ENCODE data around the gene KIAA1671. TPM values are rescaled to one million over a fixed set of nuclear protein-coding genes. Genes with fewer than 3 reads are reported as not detected.
"Not testable (repeated sequence)": the region's sequence is repeated elsewhere in the genome, so short reads cannot be mapped to it uniquely, and the experiment has no call there.

The KIAA1671 gene
- total and polyA plus RNA-seq, 2 of the 4 experiments (the other 2 are of a cell fraction) = 0.02 TPM; not detected in 1

- H3K27me3 ChIP-seq (ENCODE audit: control insufficient read depth, insufficient read depth, low read length) = peaks cover 2% of the 10 kb centered on the region; the same call in 1 of the 2 replicates
- no peak overlapping the region for H3K27ac ChIP-seq (ENCODE audit: insufficient read depth, low read length)
- POLR2A ChIA-PET (ENCODE audit: unreplicated experiment) = no interaction called here
- no peak overlapping the region for H3K9ac ChIP-seq (ENCODE audit: low read depth, low read length)
- no peak overlapping the region for H3K18ac ChIP-seq (ENCODE audit: low read depth, low read length)
- CTCF ChIA-PET = no interaction called here
- H3K4me3 ChIP-seq (ENCODE audit: insufficient read depth, low read depth, low read length) = no peak overlapping the region
- no peaks in the 10 kb centered on the region for H3K36me3 ChIP-seq (ENCODE audit: control insufficient read depth, insufficient read depth, low read length)
- H3K14ac ChIP-seq (replicated peaks; ENCODE audit: low read depth, low read length) = no peak overlapping the region
- H2BK5ac ChIP-seq (ENCODE audit: low read depth, low read length, poor library complexity, severe bottlenecking) = no peak overlapping the region
- no peak overlapping the region for H2BK15ac ChIP-seq (ENCODE audit: low read depth, low read length)
- H4K91ac ChIP-seq (ENCODE audit: insufficient read depth, low read depth, low read length) = no peak overlapping the region
- no peak overlapping the region for H2AK5ac ChIP-seq (ENCODE audit: low read depth, low read length)
- no peak overlapping the region for H2BK120ac ChIP-seq (ENCODE audit: low read depth, low read length)
- H4K8ac ChIP-seq (ENCODE audit: low read depth in 2 of 2, low read length in 2 of 2) = no peak overlapping the region
- ATAC-seq (ENCODE audit: low read depth) = no peak
- no peak for DNase-seq
- no peak overlapping the region for H3K23ac ChIP-seq (ENCODE audit: low read depth, low read length)
- no CpG with 5 or more reads among the region's 9 CpGs for WGBS, 2 experiments (ENCODE audit: extremely low coverage in 2 of 2, insufficient read length in 1 of 2)
- no TSS peak for BruUV-seq (replicated peaks)
- H2AFZ ChIP-seq (replicated peaks; ENCODE audit: low read length, poor library complexity) = no peak overlapping the region
- no peak overlapping the region for H3K4ac ChIP-seq (ENCODE audit: low read depth, low read length)
- no peaks in the 10 kb centered on the region for H3K4me1 ChIP-seq (ENCODE audit: control insufficient read depth, insufficient read depth, low read length)
- TF ChIP-seq BHLHE40 (IDR thresholded peaks at IDR 0.05; ENCODE audit: low read depth, low read length) (no peak), MAZ (IDR thresholded peaks at IDR 0.05; ENCODE audit: borderline replicate concordance, low read depth, low read length) (no peak), ELK1 (IDR thresholded peaks at IDR 0.05; ENCODE audit: borderline replicate concordance, low read depth, low read length) (no peak), RAD21 (IDR thresholded peaks at IDR 0.05; ENCODE audit: low read length) (no peak), MAFK (IDR thresholded peaks at IDR 0.05; ENCODE audit: low read depth, low read length) (no peak)
- no peaks in the 10 kb centered on the region for H3K79me1 ChIP-seq (ENCODE audit: low read depth in 1 of 2, low read length in 2 of 2)
- H4K5ac ChIP-seq (ENCODE audit: low read depth, low read length) = no peak overlapping the region
- no peaks in the 10 kb centered on the region for H4K20me1 ChIP-seq (ENCODE audit: insufficient read depth, low read length)
- H2BK20ac ChIP-seq (ENCODE audit: low read depth, low read length) = no peak overlapping the region
- intact Hi-C loops (cut with micrococcal nuclease) = no loop called here
- no peaks in the 10 kb centered on the region for H3K9me1 ChIP-seq (ENCODE audit: insufficient read depth, low read length)
- in situ Hi-C loops (cut with MboI; ENCODE audit: low sequenced_read_pairs) = no loop called here
- H3K4me2 ChIP-seq (ENCODE audit: low read depth, low read length) = no peak overlapping the region
- dilution Hi-C loops (cut with HindIII; ENCODE audit: low sequenced_read_pairs, unreplicated experiment) = no loop called here
- H3K56ac ChIP-seq (ENCODE audit: extremely low read depth, insufficient read depth, low read length) = no peak overlapping the region
- peaks cover 6% of the 10 kb centered on the region for H3K9me3 ChIP-seq (ENCODE audit: control insufficient read depth, insufficient read depth, low read length)
- H2AK9ac ChIP-seq (replicated peaks; ENCODE audit: low read depth, low read length, poor library complexity) = no peak overlapping the region
These were observed 225.4 kb downstream of the KIAA1671 start for GRCh38 chr22:25177895-25178294.

GRCh38 chr22:25178348-25178747 lies 225.8 kb downstream of the KIAA1671 start:
- dilution Hi-C loops (cut with HindIII; ENCODE audit: low sequenced_read_pairs, unreplicated experiment); intact Hi-C loops (cut with micrococcal nuclease): not testable (repeated sequence)

More at GRCh38 chr22:25178348-25178747, 225.8 kb downstream of the KIAA1671 start:
- in situ Hi-C loops (cut with MboI; ENCODE audit: low sequenced_read_pairs); H3K4me3 ChIP-seq (ENCODE audit: insufficient read depth, low read depth, low read length); H3K9ac ChIP-seq (ENCODE audit: low read depth, low read length); H3K23ac ChIP-seq (ENCODE audit: low read depth, low read length); H3K18ac ChIP-seq (ENCODE audit: low read depth, low read length); CTCF ChIA-PET; H2BK120ac ChIP-seq (ENCODE audit: low read depth, low read length); H4K91ac ChIP-seq (ENCODE audit: insufficient read depth, low read depth, low read length); H4K20me1 ChIP-seq (ENCODE audit: insufficient read depth, low read length); H3K9me3 ChIP-seq (ENCODE audit: control insufficient read depth, insufficient read depth, low read length); H3K79me1 ChIP-seq (ENCODE audit: low read depth in 1 of 2, low read length in 2 of 2); DNase-seq; H2AK5ac ChIP-seq (ENCODE audit: low read depth, low read length); H3K36me3 ChIP-seq (ENCODE audit: control insufficient read depth, insufficient read depth, low read length); H2AK9ac ChIP-seq (replicated peaks; ENCODE audit: low read depth, low read length, poor library complexity); H3K56ac ChIP-seq (ENCODE audit: extremely low read depth, insufficient read depth, low read length); H3K14ac ChIP-seq (replicated peaks; ENCODE audit: low read depth, low read length); H3K9me1 ChIP-seq (ENCODE audit: insufficient read depth, low read length); H2BK15ac ChIP-seq (ENCODE audit: low read depth, low read length); BruUV-seq (replicated peaks); H2AFZ ChIP-seq (replicated peaks; ENCODE audit: low read length, poor library complexity); H3K27ac ChIP-seq (ENCODE audit: insufficient read depth, low read length); H4K8ac ChIP-seq (ENCODE audit: low read depth in 2 of 2, low read length in 2 of 2); H4K5ac ChIP-seq (ENCODE audit: low read depth, low read length); H3K4me1 ChIP-seq (ENCODE audit: control insufficient read depth, insufficient read depth, low read length); H3K27me3 ChIP-seq (ENCODE audit: control insufficient read depth, insufficient read depth, low read length); H3K4ac ChIP-seq (ENCODE audit: low read depth, low read length); H2BK5ac ChIP-seq (ENCODE audit: low read depth, low read length, poor library complexity, severe bottlenecking); H3K4me2 ChIP-seq (ENCODE audit: low read depth, low read length); ATAC-seq (ENCODE audit: low read depth); POLR2A ChIA-PET (ENCODE audit: unreplicated experiment); H2BK20ac ChIP-seq (ENCODE audit: low read depth, low read length): not testable (repeated sequence)
- no CpG with 5 or more reads among the region's 6 CpGs for WGBS, 2 experiments (ENCODE audit: extremely low coverage in 2 of 2, insufficient read length in 1 of 2)
